Ovary (tissue), 3 donors: ENCODE results near the gene FGFR3.

Source experiments
- CTCF ChIP-seq, 3 donors: fragments of 450-650 bp in 2 of 3; fragments of 200-600 bp in 1 of 3; IDR thresholded peaks; one replicate each; pipeline versions ENCODE4 v1.5.1 to v1.8.0; 2016 to 2022; ENCODE audit warnings: antibody characterized with exemption in 3 of 3, mild to moderate bottlenecking in 1 of 3
- EP300 ChIP-seq: sonication (generic); formaldehyde crosslinking; IDR thresholded peaks from one replicate; pipeline ENCODE4 v1.6.1; 2017; ENCODE audit warnings: antibody characterized with exemption
- POLR2A ChIP-seq: fragments of 450-650 bp; IDR thresholded peaks from one replicate; pipeline ENCODE4 v1.6.1; 2017; ENCODE audit warnings: antibody characterized with exemption, mild to moderate bottlenecking, moderate library complexity
- donor health status: DM: no; HTN: no; CAD: no.

DNA sequence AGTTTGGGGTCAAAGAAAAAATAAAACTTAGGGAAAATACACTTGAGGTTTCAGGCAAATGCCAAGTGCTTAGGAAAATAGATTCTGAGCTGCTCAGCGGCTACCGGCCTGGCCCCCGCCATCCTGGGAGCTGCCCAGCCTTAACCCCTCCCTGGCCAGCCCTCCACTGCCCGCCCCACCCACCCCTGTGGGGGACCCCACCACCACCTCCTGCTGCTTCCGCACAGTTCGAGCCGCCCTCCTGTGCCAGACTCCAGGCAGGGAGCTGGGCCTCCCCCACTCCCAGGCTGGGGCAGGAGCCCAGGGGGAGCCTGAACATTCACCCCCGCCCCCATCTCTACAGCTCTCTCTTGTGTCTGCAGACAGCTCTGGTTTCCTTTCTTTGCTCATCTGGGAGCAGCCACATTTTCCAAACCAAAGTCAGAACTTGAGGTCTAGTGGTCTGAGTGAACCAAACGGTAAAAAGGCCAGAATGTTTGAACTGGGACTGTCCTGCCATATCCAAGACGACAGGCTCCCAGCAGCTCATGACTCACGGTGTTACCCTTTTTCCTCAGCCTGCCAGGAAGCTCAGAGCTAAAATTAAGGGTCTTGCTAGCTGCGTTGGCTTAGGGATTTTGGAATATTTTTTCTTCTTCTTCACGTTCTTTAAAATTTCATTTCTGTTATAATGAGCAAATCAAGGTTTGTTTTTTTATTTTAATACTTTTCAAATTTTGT, 4.7 kb upstream of the FGFR3 start:
- no peak for TF ChIP-seq CTCF (IDR thresholded peaks at IDR 0.05)
- no peak for TF ChIP-seq POLR2A
- TF ChIP-seq EP300, result no peak
